Liver (tissue), 9 donors: ENCODE measurements around the gene ST3GAL3. TPM values are rescaled to one million over a fixed set of nuclear protein-coding genes. Genes with fewer than 3 reads are reported as not detected.

Source experiments
- DNase-seq: peaks from one replicate; pipeline ENCODE4 v3.0.0-alpha.2; 2017; ENCODE audit warnings: low spot score
- H3K27ac ChIP-seq, 2 donors: one replicate each; pipeline ENCODE4 v1.7.0; 2013; ENCODE audit warnings: inconsistent platforms in 2 of 2, low read length in 2 of 2, control low read depth in 1 of 2, low read depth in 1 of 2, mild to moderate bottlenecking in 1 of 2
- H3K27me3 ChIP-seq, 4 donors: one replicate each; pipeline versions ENCODE4 v1.6.1 to v1.7.0; 2013; ENCODE audit warnings: low read length in 3 of 4, inconsistent platforms in 1 of 4, mild to moderate bottlenecking in 1 of 4, moderate library complexity in 1 of 4; ENCODE audit not compliant: control insufficient read depth in 4 of 4, insufficient read depth in 4 of 4
- H3K36me3 ChIP-seq, 4 donors: one replicate each; pipeline versions ENCODE4 v1.6.1 to v1.7.0; 2013; ENCODE audit warnings: low read length in 3 of 4, mild to moderate bottlenecking in 3 of 4, low read depth in 1 of 4, moderate library complexity in 1 of 4; ENCODE audit not compliant: control insufficient read depth in 4 of 4, insufficient read depth in 3 of 4
- H3K4me1 ChIP-seq, 4 donors: one replicate each; pipeline versions ENCODE4 v1.6.1 to v1.7.0; 2013; ENCODE audit warnings: low read length in 3 of 4, mild to moderate bottlenecking in 3 of 4, moderate library complexity in 1 of 4; ENCODE audit not compliant: control insufficient read depth in 4 of 4, insufficient read depth in 4 of 4
- H3K4me3 ChIP-seq, 3 donors: one replicate each; pipeline versions ENCODE4 v1.6.1 to v1.7.0; 2013; ENCODE audit warnings: low read length in 3 of 3, control low read depth in 1 of 3, low read depth in 1 of 3, mild to moderate bottlenecking in 1 of 3
- H3K9ac ChIP-seq, 2 donors: one replicate each; pipeline ENCODE4 v1.7.0; 2013; ENCODE audit warnings: low read length in 2 of 2, mild to moderate bottlenecking in 2 of 2, moderate library complexity in 2 of 2, control low read depth in 1 of 2, low read depth in 1 of 2
- H3K9me3 ChIP-seq, 4 donors: one replicate each; pipeline versions ENCODE4 v1.6.1 to v1.7.0; 2013; ENCODE audit warnings: low read length in 3 of 4; ENCODE audit not compliant: control insufficient read depth in 4 of 4
- EGR1 ChIP-seq, 2 donors: IDR thresholded peaks; 2 replicates each; pipeline ENCODE4 v1.6.1; 2016 to 2018; ENCODE audit warnings: antibody characterized with exemption in 2 of 2, low read depth in 2 of 2
- FOXA1 ChIP-seq: IDR thresholded peaks from 2 replicates; pipeline ENCODE4 v1.6.1; 2016; ENCODE audit warnings: antibody characterized with exemption
- FOXA2 ChIP-seq: IDR thresholded peaks from 2 replicates; pipeline ENCODE4 v1.6.1; 2016; ENCODE audit warnings: antibody characterized with exemption
- GABPA ChIP-seq, 2 donors: IDR thresholded peaks in 1 of 2; conservative IDR thresholded peaks in 1 of 2; 2 replicates each; pipeline ENCODE4 v1.6.1; 2016; ENCODE audit warnings: antibody characterized with exemption in 2 of 2, mild to moderate bottlenecking in 1 of 2, moderate library complexity in 1 of 2
- HNF4A ChIP-seq, 2 donors: conservative IDR thresholded peaks; 2 replicates each; pipeline ENCODE4 v1.6.1; 2016; ENCODE audit warnings: antibody characterized with exemption in 2 of 2, mild to moderate bottlenecking in 2 of 2
- HNF4G ChIP-seq: IDR thresholded peaks from 2 replicates; pipeline ENCODE4 v1.6.1; 2016; ENCODE audit warnings: antibody characterized with exemption
- JUND ChIP-seq, 2 donors: IDR thresholded peaks; 2 replicates each; pipeline ENCODE4 v1.6.1; 2016; ENCODE audit warnings: antibody characterized with exemption in 2 of 2
- NR2F2 ChIP-seq: IDR thresholded peaks from 2 replicates; pipeline ENCODE4 v1.6.1; 2016; ENCODE audit warnings: antibody characterized with exemption
- RAD21 ChIP-seq, 2 donors: IDR thresholded peaks; 2 replicates each; pipeline ENCODE4 v1.6.1; 2016; ENCODE audit warnings: antibody characterized with exemption in 2 of 2, mild to moderate bottlenecking in 2 of 2
- RXRA ChIP-seq, 2 donors: IDR thresholded peaks; 2 replicates each; pipeline ENCODE4 v1.6.1; 2017 to 2018; ENCODE audit warnings: antibody characterized with exemption in 2 of 2, mild to moderate bottlenecking in 1 of 2
- SP1 ChIP-seq: IDR thresholded peaks from 2 replicates; pipeline ENCODE4 v1.6.1; 2018; ENCODE audit warnings: antibody characterized with exemption, mild to moderate bottlenecking
- TAF1 ChIP-seq: conservative IDR thresholded peaks from 2 replicates; pipeline ENCODE4 v1.6.1; 2016; ENCODE audit warnings: antibody characterized with exemption, mild to moderate bottlenecking
- YY1 ChIP-seq: IDR thresholded peaks from 2 replicates; pipeline ENCODE4 v1.6.1; 2016; ENCODE audit warnings: antibody characterized with exemption, mild to moderate bottlenecking
- WGBS: extraction: QIAGEN DNeasy Blood & Tissue Kit; methylation state at CpG from one replicate; pipeline ENCODE4 v1.1.7; 2013; 5-methylcytosine and 5-hydroxymethylcytosine counted together
- polyA plus RNA-seq, 2 donors: library from polyadenylated mRNA; stranded (reverse) in 1 of 2; unstranded in 1 of 2; fragments of 200-250 nt in 1 of 2; fragments of >200 nt in 1 of 2; fragmentation: Nextera tagmentation in 1 of 2; extraction: Ambion mirVana in 1 of 2; gene quantifications; one replicate each; pipeline versions ENCODE4 v1.2.1 to v1.2.3, GENCODE V29; 2013 to 2015
- total RNA-seq, 2 donors: library from RNA; depleted of rRNA; stranded (reverse); fragments of >200 nt; gene quantifications; one replicate each; pipeline ENCODE4 v1.2.3, GENCODE V29; 2014
- TF ChIP-seq, protein P1 (sequence below): IDR thresholded peaks from 2 replicates; pipeline ENCODE4 v1.6.1; 2016; ENCODE audit warnings: antibody characterized with exemption, mild to moderate bottlenecking
- TF ChIP-seq, protein P2 (sequence below): IDR thresholded peaks from 2 replicates; pipeline ENCODE4 v1.6.1; 2016; ENCODE audit warnings: antibody characterized with exemption
- TF ChIP-seq, protein P3 (sequence below): IDR thresholded peaks from 2 replicates; pipeline ENCODE4 v1.6.1; 2016; ENCODE audit warnings: antibody characterized with exemption
- TF ChIP-seq, protein P4 (sequence below): IDR thresholded peaks from 2 replicates; pipeline ENCODE4 v1.6.1; 2016; ENCODE audit warnings: antibody characterized with exemption
- TF ChIP-seq, protein P5 (sequence below): fragments of 150-350 bp; IDR thresholded peaks from 2 replicates; pipeline ENCODE4 v1.5.1; 2017; ENCODE audit warnings: improper control_type of control experiment, low read depth, low read length; ENCODE audit not compliant: missing input control
- donor health status: healthy.
- donor health status: healthy.
- donor health status: healthy.
- donor health status: healthy.
- donor health status: healthy.

The ST3GAL3 gene
- total and polyA plus RNA-seq, 4 donors, result 4.9 to 11.4 (median 8.1) TPM

DNA sequence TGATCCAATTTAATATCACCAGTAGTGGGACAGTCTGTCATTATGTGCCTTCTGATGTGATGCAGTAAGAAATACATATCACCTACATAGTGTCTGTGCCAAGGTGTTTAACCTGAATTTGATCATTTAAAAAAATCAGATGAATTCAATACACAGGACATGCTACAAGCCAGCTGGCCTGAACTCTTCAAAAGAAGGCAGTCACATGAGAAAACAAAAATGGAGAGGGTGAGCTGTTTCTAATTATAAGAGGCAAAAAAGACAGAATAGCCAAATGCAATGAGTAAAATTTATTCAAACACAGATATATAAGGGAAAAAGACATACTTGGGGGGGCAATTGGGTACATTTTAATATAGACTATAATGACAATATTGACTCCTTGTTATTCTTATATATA is 66.5 kb downstream of the ST3GAL3 start (continued):
- TF ChIP-seq, protein P1, sequence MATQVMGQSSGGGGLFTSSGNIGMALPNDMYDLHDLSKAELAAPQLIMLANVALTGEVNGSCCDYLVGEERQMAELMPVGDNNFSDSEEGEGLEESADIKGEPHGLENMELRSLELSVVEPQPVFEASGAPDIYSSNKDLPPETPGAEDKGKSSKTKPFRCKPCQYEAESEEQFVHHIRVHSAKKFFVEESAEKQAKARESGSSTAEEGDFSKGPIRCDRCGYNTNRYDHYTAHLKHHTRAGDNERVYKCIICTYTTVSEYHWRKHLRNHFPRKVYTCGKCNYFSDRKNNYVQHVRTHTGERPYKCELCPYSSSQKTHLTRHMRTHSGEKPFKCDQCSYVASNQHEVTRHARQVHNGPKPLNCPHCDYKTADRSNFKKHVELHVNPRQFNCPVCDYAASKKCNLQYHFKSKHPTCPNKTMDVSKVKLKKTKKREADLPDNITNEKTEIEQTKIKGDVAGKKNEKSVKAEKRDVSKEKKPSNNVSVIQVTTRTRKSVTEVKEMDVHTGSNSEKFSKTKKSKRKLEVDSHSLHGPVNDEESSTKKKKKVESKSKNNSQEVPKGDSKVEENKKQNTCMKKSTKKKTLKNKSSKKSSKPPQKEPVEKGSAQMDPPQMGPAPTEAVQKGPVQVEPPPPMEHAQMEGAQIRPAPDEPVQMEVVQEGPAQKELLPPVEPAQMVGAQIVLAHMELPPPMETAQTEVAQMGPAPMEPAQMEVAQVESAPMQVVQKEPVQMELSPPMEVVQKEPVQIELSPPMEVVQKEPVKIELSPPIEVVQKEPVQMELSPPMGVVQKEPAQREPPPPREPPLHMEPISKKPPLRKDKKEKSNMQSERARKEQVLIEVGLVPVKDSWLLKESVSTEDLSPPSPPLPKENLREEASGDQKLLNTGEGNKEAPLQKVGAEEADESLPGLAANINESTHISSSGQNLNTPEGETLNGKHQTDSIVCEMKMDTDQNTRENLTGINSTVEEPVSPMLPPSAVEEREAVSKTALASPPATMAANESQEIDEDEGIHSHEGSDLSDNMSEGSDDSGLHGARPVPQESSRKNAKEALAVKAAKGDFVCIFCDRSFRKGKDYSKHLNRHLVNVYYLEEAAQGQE, result no peak
- TF ChIP-seq RXRA (IDR thresholded peaks at IDR 0.05), result no peak

GRCh38 chr1:43774359-43774758 is 67.0 kb downstream of the ST3GAL3 start:
- Histone ChIP-seq H3K9ac (no peak overlapping the region), H3K9me3 (no peaks in the 10 kb centered on the region), H3K36me3 (peaks cover 0 to 3% (median 0%) of the 10 kb centered on the region in 4 donors), H3K4me3 (no peak overlapping the region), H3K27me3 (no peaks in the 10 kb centered on the region), H3K4me1 (no peaks in the 10 kb centered on the region), H3K27ac (no peak overlapping the region)
- TF ChIP-seq YY1 (no peak), NR2F2 (no peak), EGR1 (IDR thresholded peaks at IDR 0.05; ENCODE audit: low read depth in 2 of 2) (no peak), SP1 (no peak), GABPA (IDR thresholded peaks at IDR 0.05 in 1 of 2, conservative IDR thresholded peaks at IDR 0.05 in 1 of 2) (no peak), JUND (IDR thresholded peaks at IDR 0.05) (no peak), TAF1 (no peak), FOXA1 (no peak), HNF4A (conservative IDR thresholded peaks at IDR 0.05) (no peak), FOXA2 (no peak), RXRA (IDR thresholded peaks at IDR 0.05) (no peak), HNF4G (no peak), RAD21 (IDR thresholded peaks at IDR 0.05) (no peak)
- TF ChIP-seq, protein P2, sequence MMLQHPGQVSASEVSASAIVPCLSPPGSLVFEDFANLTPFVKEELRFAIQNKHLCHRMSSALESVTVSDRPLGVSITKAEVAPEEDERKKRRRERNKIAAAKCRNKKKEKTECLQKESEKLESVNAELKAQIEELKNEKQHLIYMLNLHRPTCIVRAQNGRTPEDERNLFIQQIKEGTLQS, result no peak
- TF ChIP-seq, protein P3, sequence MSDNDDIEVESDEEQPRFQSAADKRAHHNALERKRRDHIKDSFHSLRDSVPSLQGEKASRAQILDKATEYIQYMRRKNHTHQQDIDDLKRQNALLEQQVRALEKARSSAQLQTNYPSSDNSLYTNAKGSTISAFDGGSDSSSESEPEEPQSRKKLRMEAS, result no peak
- TF ChIP-seq, protein P4, sequence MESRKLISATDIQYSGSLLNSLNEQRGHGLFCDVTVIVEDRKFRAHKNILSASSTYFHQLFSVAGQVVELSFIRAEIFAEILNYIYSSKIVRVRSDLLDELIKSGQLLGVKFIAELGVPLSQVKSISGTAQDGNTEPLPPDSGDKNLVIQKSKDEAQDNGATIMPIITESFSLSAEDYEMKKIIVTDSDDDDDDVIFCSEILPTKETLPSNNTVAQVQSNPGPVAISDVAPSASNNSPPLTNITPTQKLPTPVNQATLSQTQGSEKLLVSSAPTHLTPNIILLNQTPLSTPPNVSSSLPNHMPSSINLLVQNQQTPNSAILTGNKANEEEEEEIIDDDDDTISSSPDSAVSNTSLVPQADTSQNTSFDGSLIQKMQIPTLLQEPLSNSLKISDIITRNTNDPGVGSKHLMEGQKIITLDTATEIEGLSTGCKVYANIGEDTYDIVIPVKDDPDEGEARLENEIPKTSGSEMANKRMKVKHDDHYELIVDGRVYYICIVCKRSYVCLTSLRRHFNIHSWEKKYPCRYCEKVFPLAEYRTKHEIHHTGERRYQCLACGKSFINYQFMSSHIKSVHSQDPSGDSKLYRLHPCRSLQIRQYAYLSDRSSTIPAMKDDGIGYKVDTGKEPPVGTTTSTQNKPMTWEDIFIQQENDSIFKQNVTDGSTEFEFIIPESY, result no peak
- TF ChIP-seq, protein P1, result no peak
- TF ChIP-seq, protein P5, sequence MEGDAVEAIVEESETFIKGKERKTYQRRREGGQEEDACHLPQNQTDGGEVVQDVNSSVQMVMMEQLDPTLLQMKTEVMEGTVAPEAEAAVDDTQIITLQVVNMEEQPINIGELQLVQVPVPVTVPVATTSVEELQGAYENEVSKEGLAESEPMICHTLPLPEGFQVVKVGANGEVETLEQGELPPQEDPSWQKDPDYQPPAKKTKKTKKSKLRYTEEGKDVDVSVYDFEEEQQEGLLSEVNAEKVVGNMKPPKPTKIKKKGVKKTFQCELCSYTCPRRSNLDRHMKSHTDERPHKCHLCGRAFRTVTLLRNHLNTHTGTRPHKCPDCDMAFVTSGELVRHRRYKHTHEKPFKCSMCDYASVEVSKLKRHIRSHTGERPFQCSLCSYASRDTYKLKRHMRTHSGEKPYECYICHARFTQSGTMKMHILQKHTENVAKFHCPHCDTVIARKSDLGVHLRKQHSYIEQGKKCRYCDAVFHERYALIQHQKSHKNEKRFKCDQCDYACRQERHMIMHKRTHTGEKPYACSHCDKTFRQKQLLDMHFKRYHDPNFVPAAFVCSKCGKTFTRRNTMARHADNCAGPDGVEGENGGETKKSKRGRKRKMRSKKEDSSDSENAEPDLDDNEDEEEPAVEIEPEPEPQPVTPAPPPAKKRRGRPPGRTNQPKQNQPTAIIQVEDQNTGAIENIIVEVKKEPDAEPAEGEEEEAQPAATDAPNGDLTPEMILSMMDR, result no peak
- WGBS, result 90% methylated on average over 2 of the region's 2 CpGs
- no peak for DNase-seq
